MM.1S (cell line): ENCODE measurements around the gene ERGIC2.
"Not testable (repeated sequence)": the region's sequence is repeated elsewhere in the genome, so short reads cannot be mapped to it uniquely, and the experiment has no call there.

Experiments used
- DNase-seq: peaks from one replicate; pipeline ENCODE4 v3.0.0-alpha.2; 2015
- H2AFZ ChIP-seq: fragments of 300-600 bp; sonication (generic); 2 replicates; pipeline ENCODE4 v1.6.0; 2016; ENCODE audit warnings: antibody characterized with exemption, low read length
- H3F3A ChIP-seq: fragments of 300-600 bp; sonication (generic); 2 replicates; pipeline ENCODE4 v1.6.1; 2016; ENCODE audit warnings: mild to moderate bottlenecking, antibody characterized with exemption, low read length, moderate library complexity, mixed read lengths; ENCODE audit not compliant: insufficient read depth
- H3K27ac ChIP-seq: fragments of 300-600 bp; sonication (generic); 2 replicates; pipeline ENCODE4 v1.5.1; 2016; ENCODE audit warnings: mild to moderate bottlenecking, low read length
- H3K27me3 ChIP-seq: fragments of 300-600 bp; sonication (generic); replicated peaks from 2 replicates; pipeline ENCODE4 v1.6.0; 2016; ENCODE audit warnings: low read length; ENCODE audit not compliant: insufficient read depth
- H3K36me3 ChIP-seq: fragments of 300-600 bp; sonication (generic); replicated peaks from 2 replicates; pipeline ENCODE4 v1.6.1; 2016; ENCODE audit warnings: mild to moderate bottlenecking, low read length, mixed read lengths; ENCODE audit not compliant: insufficient read depth
- H3K4me1 ChIP-seq: fragments of 300-600 bp; sonication (generic); 2 replicates; pipeline ENCODE4 v1.6.1; 2016; ENCODE audit warnings: low read length, mixed read lengths
- H3K4me2 ChIP-seq: fragments of 300-600 bp; sonication (generic); 2 replicates; pipeline ENCODE4 v1.6.0; 2016; ENCODE audit warnings: low read depth, low read length
- H3K4me3 ChIP-seq: fragments of 300-600 bp; sonication (generic); 2 replicates; pipeline ENCODE4 v1.5.1; 2016; ENCODE audit warnings: low read length, mixed read lengths
- H3K79me2 ChIP-seq: fragments of 300-600 bp; sonication (generic); 2 replicates; pipeline ENCODE4 v1.6.1; 2016; ENCODE audit warnings: mixed run types, low read length, mixed read lengths
- H3K9ac ChIP-seq: fragments of 300-600 bp; sonication (generic); 2 replicates; pipeline ENCODE4 v1.6.1; 2016; ENCODE audit warnings: low read length, mixed read lengths
- H3K9me2 ChIP-seq: fragments of 300-600 bp; sonication (generic); replicated peaks from 2 replicates; pipeline ENCODE4 v1.6.1; 2016; ENCODE audit warnings: mild to moderate bottlenecking, low read length, mixed read lengths; ENCODE audit not compliant: insufficient read depth
- H3K9me3 ChIP-seq: fragments of 300-600 bp; sonication (generic); replicated peaks from 2 replicates; pipeline ENCODE4 v1.6.1; 2016; ENCODE audit warnings: mild to moderate bottlenecking, low read length, mixed read lengths; ENCODE audit not compliant: insufficient read depth
- H4K20me1 ChIP-seq: fragments of 300-600 bp; sonication (generic); 2 replicates; pipeline ENCODE4 v1.6.1; 2016; ENCODE audit warnings: mild to moderate bottlenecking, low read length, moderate library complexity, mixed read lengths; ENCODE audit not compliant: insufficient read depth
- CTCF ChIP-seq: fragments of 300-600 bp; sonication (generic); IDR thresholded peaks from 2 replicates; pipeline ENCODE4 v1.5.1; 2016; ENCODE audit warnings: antibody characterized with exemption, low read length, mixed read lengths
- EZH2 ChIP-seq: fragments of 300-600 bp; sonication (generic); optimal IDR thresholded peaks from 2 replicates; pipeline ENCODE3; 2017; ENCODE audit warnings: low read depth, mild to moderate bottlenecking, antibody characterized with exemption, low read length, mixed read lengths
- EZH2phosphoT487 ChIP-seq: fragments of 300-600 bp; sonication (generic); IDR thresholded peaks from 2 replicates; pipeline ENCODE4 v1.6.1; 2018; ENCODE audit warnings: antibody characterized with exemption, low read length

Gene ERGIC2

GRCh38 chr12:29396774-29397173, 15.8 kb upstream of the ERGIC2 start:
- Histone ChIP-seq H3K27me3 (no peaks in the 10 kb centered on the region), H2AFZ (no peak overlapping the region), H3K4me2 (no peak overlapping the region), H3K9me3 (no peaks in the 10 kb centered on the region), H3F3A (no peaks in the 10 kb centered on the region), H3K36me3 (no peaks in the 10 kb centered on the region), H3K4me3 (no peak overlapping the region), H3K9me2 (no peaks in the 10 kb centered on the region), H3K27ac (no peak overlapping the region), H3K4me1 (no peaks in the 10 kb centered on the region), H4K20me1 (no peaks in the 10 kb centered on the region), H3K79me2 (no peaks in the 10 kb centered on the region), H3K9ac (no peak overlapping the region)
- DNase-seq, result no peak
- TF ChIP-seq EZH2, result no peak
- TF ChIP-seq EZH2phosphoT487, result no peak
- no peak for TF ChIP-seq CTCF

GRCh38 chr12:29395356-29395755, 14.4 kb upstream of the ERGIC2 start:
- H3K9ac ChIP-seq, result no peak overlapping the region
- no peak overlapping the region for H3K4me3 ChIP-seq
- DNase-seq, result no peak
- H3K36me3 ChIP-seq, result no peaks in the 10 kb centered on the region
- H2AFZ ChIP-seq, result no peak overlapping the region
- H3K4me1 ChIP-seq, result no peaks in the 10 kb centered on the region
- H3K9me2 ChIP-seq, result no peaks in the 10 kb centered on the region
- no peaks in the 10 kb centered on the region for H4K20me1 ChIP-seq
- TF ChIP-seq EZH2phosphoT487, result no peak
- no peak for TF ChIP-seq CTCF
- no peak for TF ChIP-seq EZH2
- no peaks in the 10 kb centered on the region for H3K79me2 ChIP-seq
- H3F3A ChIP-seq, result no peaks in the 10 kb centered on the region
- no peaks in the 10 kb centered on the region for H3K9me3 ChIP-seq
- no peak overlapping the region for H3K4me2 ChIP-seq
- H3K27me3 ChIP-seq, result no peaks in the 10 kb centered on the region
- no peak overlapping the region for H3K27ac ChIP-seq

GRCh38 chr12:29390419-29390818, 9.4 kb upstream of the ERGIC2 start:
- not testable (repeated sequence) for H3K4me3 ChIP-seq, H3K9me2 ChIP-seq, H3F3A ChIP-seq, H3K9me3 ChIP-seq, H4K20me1 ChIP-seq, H3K27me3 ChIP-seq, H3K79me2 ChIP-seq, H3K36me3 ChIP-seq, DNase-seq, H3K9ac ChIP-seq, H3K4me2 ChIP-seq, H2AFZ ChIP-seq, H3K4me1 ChIP-seq, H3K27ac ChIP-seq

GRCh38 chr12:29389295-29389919, 8.4 kb upstream of the ERGIC2 start:
- no peaks in the 10 kb centered on the region for H3K4me1 ChIP-seq
- H3K4me2 ChIP-seq, result no peak overlapping the region
- H3K4me3 ChIP-seq, result no peak overlapping the region
- H2AFZ ChIP-seq, result no peak overlapping the region
- no peak overlapping the region for H3K27ac ChIP-seq
- no peaks in the 10 kb centered on the region for H3F3A ChIP-seq
- no peaks in the 10 kb centered on the region for H3K9me3 ChIP-seq
- H3K27me3 ChIP-seq, result no peaks in the 10 kb centered on the region
- H4K20me1 ChIP-seq, result no peaks in the 10 kb centered on the region
- H3K79me2 ChIP-seq, result no peaks in the 10 kb centered on the region
- no peak for TF ChIP-seq EZH2phosphoT487
- no peak for TF ChIP-seq EZH2
- no peak for TF ChIP-seq CTCF
- no peaks in the 10 kb centered on the region for H3K9me2 ChIP-seq
- H3K36me3 ChIP-seq, result no peaks in the 10 kb centered on the region
- DNase-seq, result no peak
- no peak overlapping the region for H3K9ac ChIP-seq

GRCh38 chr12:29386084-29386680, 5.2 kb upstream of the ERGIC2 start:
- H3K4me2 ChIP-seq, H4K20me1 ChIP-seq, H2AFZ ChIP-seq, H3K79me2 ChIP-seq, H3K27ac ChIP-seq, H3K36me3 ChIP-seq, H3K27me3 ChIP-seq, H3K9ac ChIP-seq, H3F3A ChIP-seq, H3K9me2 ChIP-seq, H3K4me3 ChIP-seq, DNase-seq, H3K9me3 ChIP-seq, H3K4me1 ChIP-seq: not testable (repeated sequence)
